Measurements from ENCODE around the gene STX1B. TPM values are rescaled to one million over a fixed set of nuclear protein-coding genes. Genes with fewer than 3 reads are reported as not detected.

Gene STX1B
- total RNA-seq, 1 experiment from 2014 or later: 3.9 TPM

DNA sequence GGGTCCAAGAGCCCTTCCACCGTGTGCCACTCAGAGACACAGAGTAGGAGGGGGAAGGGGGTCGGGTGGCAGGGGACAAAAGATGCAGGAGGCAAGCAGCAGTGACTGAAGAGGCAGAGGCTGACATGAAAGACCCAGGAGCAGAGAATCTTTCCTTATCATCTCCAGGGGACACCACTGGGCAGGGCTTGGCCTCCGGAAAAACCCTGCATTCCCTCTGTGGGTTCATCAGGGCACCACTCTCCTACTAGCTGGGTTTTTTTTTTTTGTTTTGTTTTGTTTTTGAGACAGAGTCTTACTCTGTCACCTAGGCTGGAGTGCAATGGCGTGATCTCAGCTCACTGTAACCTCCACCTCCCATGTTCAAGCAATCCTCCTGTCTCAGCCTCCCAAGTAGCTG, 20.8 kb upstream of the STX1B start:
- intact Hi-C loops (cut with micrococcal nuclease; ENCODE audit: unreplicated experiment): no loop called here
- ChIA-PET POLR2A (ENCODE audit: unreplicated experiment) (no interaction called here), CTCF (interaction anchor here (0.5 kb wide), 1 partner anchor 64 kb away, joined by 4 read pairs; no protein-coding TSS in a partner anchor)
- no TSS peak for BruUV-seq (replicated peaks)
- H3K4me3 ChIP-seq: no peak overlapping the region
- peaks cover 12% of the 10 kb centered on the region for H3K4me1 ChIP-seq (replicated peaks; ENCODE audit: insufficient read depth)
- peaks cover 9% of the 10 kb centered on the region for H4K20me1 ChIP-seq (ENCODE audit: insufficient read depth)
- no peaks in the 10 kb centered on the region for H3K36me3 ChIP-seq (ENCODE audit: low read depth)
- H3K27me3 ChIP-seq (ENCODE audit: insufficient read depth, low read depth): no peaks in the 10 kb centered on the region
- peaks cover 19% of the 10 kb centered on the region for H3K79me2 ChIP-seq (ENCODE audit: low read depth)
- H2AFZ ChIP-seq: no peak overlapping the region
- H3K27ac ChIP-seq: no peak overlapping the region
- peaks cover 15% of the 10 kb centered on the region; the same call in 1 of the 2 replicates for H3F3A ChIP-seq (ENCODE audit: insufficient read depth, low read depth)
- peak overlapping the region; percentile 97; the same call in 1 of the 2 replicates for H3K4me2 ChIP-seq
- no peak for TF ChIP-seq EZH2 (IDR thresholded peaks at IDR 0.05; ENCODE audit: low read depth)
- TF ChIP-seq, protein P1, sequence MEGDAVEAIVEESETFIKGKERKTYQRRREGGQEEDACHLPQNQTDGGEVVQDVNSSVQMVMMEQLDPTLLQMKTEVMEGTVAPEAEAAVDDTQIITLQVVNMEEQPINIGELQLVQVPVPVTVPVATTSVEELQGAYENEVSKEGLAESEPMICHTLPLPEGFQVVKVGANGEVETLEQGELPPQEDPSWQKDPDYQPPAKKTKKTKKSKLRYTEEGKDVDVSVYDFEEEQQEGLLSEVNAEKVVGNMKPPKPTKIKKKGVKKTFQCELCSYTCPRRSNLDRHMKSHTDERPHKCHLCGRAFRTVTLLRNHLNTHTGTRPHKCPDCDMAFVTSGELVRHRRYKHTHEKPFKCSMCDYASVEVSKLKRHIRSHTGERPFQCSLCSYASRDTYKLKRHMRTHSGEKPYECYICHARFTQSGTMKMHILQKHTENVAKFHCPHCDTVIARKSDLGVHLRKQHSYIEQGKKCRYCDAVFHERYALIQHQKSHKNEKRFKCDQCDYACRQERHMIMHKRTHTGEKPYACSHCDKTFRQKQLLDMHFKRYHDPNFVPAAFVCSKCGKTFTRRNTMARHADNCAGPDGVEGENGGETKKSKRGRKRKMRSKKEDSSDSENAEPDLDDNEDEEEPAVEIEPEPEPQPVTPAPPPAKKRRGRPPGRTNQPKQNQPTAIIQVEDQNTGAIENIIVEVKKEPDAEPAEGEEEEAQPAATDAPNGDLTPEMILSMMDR (conservative IDR thresholded peaks at IDR 0.05): no peak
- H3K9me3 ChIP-seq (ENCODE audit: insufficient read depth, low read depth): no peaks in the 10 kb centered on the region
- no peak for DNase-seq
- H3K9me2 ChIP-seq (ENCODE audit: insufficient read depth): no peaks in the 10 kb centered on the region

DNA sequence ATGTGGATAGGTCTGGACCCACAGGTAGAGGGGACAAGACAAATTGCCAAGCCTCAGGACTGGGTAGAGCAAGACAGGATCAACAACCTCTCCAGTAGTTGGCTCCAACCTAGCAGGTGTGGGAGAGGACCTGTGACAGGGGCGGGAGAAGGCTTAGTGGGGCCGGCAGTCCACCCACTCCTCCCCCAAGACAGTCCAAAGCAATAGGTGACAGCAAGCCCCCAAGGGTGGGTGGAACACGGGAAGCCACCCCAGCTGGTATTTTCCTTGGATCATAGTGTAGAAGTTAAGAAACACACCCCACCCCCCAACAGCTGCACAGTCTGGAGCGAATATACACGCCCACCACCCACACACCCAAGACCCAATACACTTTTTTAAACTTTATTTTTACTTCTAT, 18.8 kb upstream of the STX1B start:
- H3K9me3 ChIP-seq (ENCODE audit: insufficient read depth, low read depth): no peaks in the 10 kb centered on the region
- no peak for TF ChIP-seq EZH2 (IDR thresholded peaks at IDR 0.05; ENCODE audit: low read depth)
- TF ChIP-seq, protein P1 (conservative IDR thresholded peaks at IDR 0.05): no peak
- H3K79me2 ChIP-seq (ENCODE audit: low read depth): peaks cover 7% of the 10 kb centered on the region
- H3K36me3 ChIP-seq (ENCODE audit: low read depth): no peaks in the 10 kb centered on the region
- H3K27me3 ChIP-seq (ENCODE audit: insufficient read depth, low read depth): no peaks in the 10 kb centered on the region
- BruUV-seq (replicated peaks): no TSS peak
- no peak overlapping the region for H3K4me2 ChIP-seq
- no peak overlapping the region for H2AFZ ChIP-seq
- peaks cover 7% of the 10 kb centered on the region for H3K4me1 ChIP-seq (replicated peaks; ENCODE audit: insufficient read depth)
- no peak overlapping the region for H3K4me3 ChIP-seq
- intact Hi-C loops (cut with micrococcal nuclease; ENCODE audit: unreplicated experiment): no loop called here
- no peak for DNase-seq
- CTCF ChIA-PET: no interaction called here
- H3K9me2 ChIP-seq (ENCODE audit: insufficient read depth): no peaks in the 10 kb centered on the region
- peaks cover under 1% of the 10 kb centered on the region; the same call in 1 of the 2 replicates for H4K20me1 ChIP-seq (ENCODE audit: insufficient read depth)
- H3F3A ChIP-seq (ENCODE audit: insufficient read depth, low read depth): peaks cover 14% of the 10 kb centered on the region; the same call in 1 of the 2 replicates
- POLR2A ChIA-PET (ENCODE audit: unreplicated experiment): no interaction called here
- H3K27ac ChIP-seq: no peak overlapping the region

DNA sequence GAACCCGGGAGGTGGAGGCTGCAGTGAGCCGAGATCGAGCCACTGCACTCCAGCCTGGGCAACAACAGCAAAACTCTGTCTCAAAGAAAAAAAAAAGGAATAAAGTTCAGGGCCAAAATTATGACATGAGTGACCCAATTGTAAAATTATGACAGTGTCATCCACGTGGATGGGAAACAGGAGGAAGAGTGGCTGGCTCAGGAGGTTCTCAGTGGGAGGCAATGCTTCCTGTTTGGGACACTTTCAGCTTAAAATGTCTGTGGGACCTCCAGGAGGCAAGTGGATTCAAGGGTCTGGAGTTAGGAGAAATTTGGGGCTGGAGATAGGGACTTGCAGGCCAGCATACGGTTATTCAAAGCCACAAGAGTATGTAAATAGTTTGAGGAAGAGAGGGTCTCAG, 14.9 kb upstream of the STX1B start:
- ChIA-PET CTCF (no interaction called here), POLR2A (ENCODE audit: unreplicated experiment) (no interaction called here)
- H2AFZ ChIP-seq: no peak overlapping the region
- no TSS peak for BruUV-seq (replicated peaks)
- intact Hi-C loops (cut with micrococcal nuclease; ENCODE audit: unreplicated experiment): no loop called here
- no peaks in the 10 kb centered on the region for H3K9me3 ChIP-seq (ENCODE audit: insufficient read depth, low read depth)
- no peak overlapping the region for H3K4me3 ChIP-seq
- no peaks in the 10 kb centered on the region for H3K79me2 ChIP-seq (ENCODE audit: low read depth)
- H3K27me3 ChIP-seq (ENCODE audit: insufficient read depth, low read depth): no peaks in the 10 kb centered on the region
- no peak for TF ChIP-seq EZH2 (IDR thresholded peaks at IDR 0.05; ENCODE audit: low read depth)
- TF ChIP-seq, protein P1 (conservative IDR thresholded peaks at IDR 0.05): no peak
- no peak overlapping the region for H3K4me2 ChIP-seq
- H3F3A ChIP-seq (ENCODE audit: insufficient read depth, low read depth): peaks cover 11% of the 10 kb centered on the region; the same call in 1 of the 2 replicates
- H3K9me2 ChIP-seq (ENCODE audit: insufficient read depth): no peaks in the 10 kb centered on the region
- H3K27ac ChIP-seq: no peak overlapping the region
- no peaks in the 10 kb centered on the region for H4K20me1 ChIP-seq (ENCODE audit: insufficient read depth)
- H3K36me3 ChIP-seq (ENCODE audit: low read depth): no peaks in the 10 kb centered on the region
- no peak for DNase-seq
- H3K4me1 ChIP-seq (replicated peaks; ENCODE audit: insufficient read depth): no peaks in the 10 kb centered on the region
